ENCODE measurements around the gene DTYMK.

The DTYMK gene

GRCh38 chr2:241724975-241725870 is 38.6 kb upstream of the DTYMK start:
- POLR2A ChIA-PET: interaction anchor here (1.4 kb wide), 1 partner anchor 22 kb away, joined by 3 read pairs; no protein-coding TSS in a partner anchor
- H3K4me3 ChIP-seq (ENCODE audit: low read depth, low read length): no peak overlapping the region
- no peak for DNase-seq (ENCODE audit: low read depth, low spot score)
- no peak for TF ChIP-seq CTCF (IDR thresholded peaks at IDR 0.05; ENCODE audit: insufficient read depth, low read length, missing control alignments)
- CTCF ChIA-PET: interaction anchor here (3.7 kb wide), 1 partner anchor 8 kb away, joined by 22 read pairs; the partner anchor contains the start of gene D2HGDH

GRCh38 chr2:241724259-241724974 is 37.8 kb upstream of the DTYMK start:
- no peak for DNase-seq (ENCODE audit: low read depth, low spot score)
- POLR2A ChIA-PET: no interaction called here
- no peak overlapping the region for H3K4me3 ChIP-seq (ENCODE audit: low read depth, low read length)
- CTCF ChIA-PET: interaction anchor here (3.7 kb wide), 1 partner anchor 9 kb away, joined by 22 read pairs; the partner anchor contains the start of gene D2HGDH
- TF ChIP-seq CTCF (IDR thresholded peaks at IDR 0.05; ENCODE audit: insufficient read depth, low read length, missing control alignments): peak; percentile 7

- CTCF ChIA-PET: interaction anchor here (1.9 to 3.7 kb wide), 2 partner anchors 10 to 58 kb away, joined by 6 to 22 read pairs; partner anchors contain the start of gene D2HGDH
- no peak overlapping the region for H3K4me3 ChIP-seq (ENCODE audit: low read depth, low read length)
- POLR2A ChIA-PET: no interaction called here
- TF ChIP-seq CTCF (IDR thresholded peaks at IDR 0.05; ENCODE audit: insufficient read depth, low read length, missing control alignments): no peak
- no peak for DNase-seq (ENCODE audit: low read depth, low spot score)
Measured at GRCh38 chr2:241722896-241723454, 36.4 kb upstream of the DTYMK start.

- POLR2A ChIA-PET: no interaction called here
- CTCF ChIA-PET: interaction anchor here (0.8 to 1.9 kb wide), 4 partner anchors 9 to 57 kb away, joined by 3 to 6 read pairs (median 4); partner anchors contain the start of gene D2HGDH
- no peak overlapping the region for H3K4me3 ChIP-seq (ENCODE audit: low read depth, low read length)
- TF ChIP-seq CTCF (IDR thresholded peaks at IDR 0.05; ENCODE audit: insufficient read depth, low read length, missing control alignments): no peak
- DNase-seq (ENCODE audit: low read depth, low spot score): no peak
Measured at GRCh38 chr2:241721852-241722251, 35.2 kb upstream of the DTYMK start.

GRCh38 chr2:241720560-241720959 is 33.9 kb upstream of the DTYMK start:
- CTCF ChIA-PET: no interaction called here
- no peak overlapping the region for H3K4me3 ChIP-seq (ENCODE audit: low read depth, low read length)
- no peak for DNase-seq (ENCODE audit: low read depth, low spot score)
- no peak for TF ChIP-seq CTCF (IDR thresholded peaks at IDR 0.05; ENCODE audit: insufficient read depth, low read length, missing control alignments)
- POLR2A ChIA-PET: no interaction called here

All from AG04449 (cell line).